Peyer's patch (tissue), 4 donors: ENCODE measurements around the gene ABCB8. TPM values are rescaled to one million over a fixed set of nuclear protein-coding genes. Genes with fewer than 3 reads are reported as not detected.

Experiments used
- DNase-seq, 3 donors: peaks; one replicate each; pipeline ENCODE4 v3.0.0-alpha.2; 2017 to 2019
- H3K27ac ChIP-seq, 4 donors: fragments of 200-600 bp; sonication (generic); one replicate each; pipeline ENCODE4 v1.5.1; 2016 to 2019
- H3K27me3 ChIP-seq, 2 donors: fragments of 200-600 bp; sonication (generic); one replicate each; pipeline ENCODE4 v1.5.1; 2019
- H3K36me3 ChIP-seq, 3 donors: fragments of 200-600 bp; sonication (generic); one replicate each; pipeline ENCODE4 v1.5.1; 2016 to 2019
- H3K4me1 ChIP-seq, 4 donors: fragments of 200-600 bp; sonication (generic); one replicate each; pipeline ENCODE4 v1.5.1; 2016 to 2019
- H3K4me3 ChIP-seq, 4 donors: fragments of 200-600 bp; sonication (generic); 1 replicate in 3 of 4; 2 replicates in 1 of 4; pipeline ENCODE4 v1.5.1; 2016 to 2019; ENCODE audit warnings: mild to moderate bottlenecking in 1 of 4
- H3K9me3 ChIP-seq, 4 donors: fragments of 200-600 bp; sonication (generic); one replicate each; pipeline ENCODE4 v1.5.1; 2016 to 2019; ENCODE audit warnings: mild to moderate bottlenecking in 1 of 4
- POLR2A ChIP-seq, 2 donors: fragments of 450-650 bp; IDR thresholded peaks; one replicate each; pipeline ENCODE4 v1.5.1; 2017; ENCODE audit warnings: antibody characterized with exemption in 2 of 2, mild to moderate bottlenecking in 2 of 2, moderate library complexity in 2 of 2
- total RNA-seq, 4 donors: library from RNA; depleted of rRNA; stranded (reverse); fragments of >200 nt; gene quantifications; one replicate each; pipeline ENCODE4 v1.1.0, GENCODE V29; 2016
- TF ChIP-seq, protein P1 (sequence below), 6 experiments: fragments of 450-650 bp in 4 of 6; fragments of 200-600 bp in 2 of 6; sonication (generic) in 1 of 6; IDR thresholded peaks; one replicate each; pipeline ENCODE4 v1.5.1; 2017 to 2019; ENCODE audit warnings: antibody characterized with exemption in 6 of 6, mild to moderate bottlenecking in 3 of 6, moderate library complexity in 1 of 6

ABCB8 gene
- total RNA-seq, 4 donors from 2014 or later = 23.1 to 79.7 (median 42.7) TPM

DNA sequence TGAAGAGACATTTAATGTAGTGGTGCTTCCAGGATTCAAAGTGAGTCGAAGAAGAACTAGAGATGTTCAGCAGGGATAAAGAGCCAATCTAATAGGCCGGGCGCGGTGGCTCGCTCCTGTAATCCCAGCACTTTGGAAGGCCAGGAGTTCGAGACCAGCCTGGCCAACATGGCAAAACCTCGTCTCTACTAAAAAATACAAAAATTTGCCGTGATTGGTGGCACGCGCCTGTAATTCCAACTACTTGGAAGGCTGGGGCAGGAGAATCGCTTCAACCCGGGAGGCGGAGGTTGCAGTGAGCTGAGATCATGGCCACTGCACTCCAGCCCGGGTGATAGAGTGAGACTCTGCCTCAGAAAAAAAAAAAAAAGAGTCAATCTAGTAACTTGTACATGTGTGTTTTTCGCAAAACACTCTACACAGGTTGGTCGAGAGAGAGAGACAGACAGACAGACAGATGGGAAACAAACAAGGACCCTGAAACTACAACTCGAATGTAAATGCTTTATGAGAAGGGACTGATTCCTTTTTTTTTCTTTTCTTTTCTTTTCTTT, 775 bp downstream of the ABCB8 start:
- DNase-seq = no peak
- Histone ChIP-seq H3K27me3 (no peaks in the 10 kb centered on the region), H3K4me3 (peak overlapping the region; percentile 62 to 94 (median 76)), H3K36me3 (peaks cover 0 to 3% (median 0%) of the 10 kb centered on the region in 3 donors), H3K4me1 (peaks cover 0 to 10% (median 3%) of the 10 kb centered on the region in 4 donors), H3K27ac (peak overlapping the region; percentile 76 to 92 (median 85)), H3K9me3 (no peaks in the 10 kb centered on the region)
- TF ChIP-seq POLR2A (IDR thresholded peaks at IDR 0.05) = no peak
- TF ChIP-seq, protein P1, sequence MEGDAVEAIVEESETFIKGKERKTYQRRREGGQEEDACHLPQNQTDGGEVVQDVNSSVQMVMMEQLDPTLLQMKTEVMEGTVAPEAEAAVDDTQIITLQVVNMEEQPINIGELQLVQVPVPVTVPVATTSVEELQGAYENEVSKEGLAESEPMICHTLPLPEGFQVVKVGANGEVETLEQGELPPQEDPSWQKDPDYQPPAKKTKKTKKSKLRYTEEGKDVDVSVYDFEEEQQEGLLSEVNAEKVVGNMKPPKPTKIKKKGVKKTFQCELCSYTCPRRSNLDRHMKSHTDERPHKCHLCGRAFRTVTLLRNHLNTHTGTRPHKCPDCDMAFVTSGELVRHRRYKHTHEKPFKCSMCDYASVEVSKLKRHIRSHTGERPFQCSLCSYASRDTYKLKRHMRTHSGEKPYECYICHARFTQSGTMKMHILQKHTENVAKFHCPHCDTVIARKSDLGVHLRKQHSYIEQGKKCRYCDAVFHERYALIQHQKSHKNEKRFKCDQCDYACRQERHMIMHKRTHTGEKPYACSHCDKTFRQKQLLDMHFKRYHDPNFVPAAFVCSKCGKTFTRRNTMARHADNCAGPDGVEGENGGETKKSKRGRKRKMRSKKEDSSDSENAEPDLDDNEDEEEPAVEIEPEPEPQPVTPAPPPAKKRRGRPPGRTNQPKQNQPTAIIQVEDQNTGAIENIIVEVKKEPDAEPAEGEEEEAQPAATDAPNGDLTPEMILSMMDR (IDR thresholded peaks at IDR 0.05) = no peak

DNA sequence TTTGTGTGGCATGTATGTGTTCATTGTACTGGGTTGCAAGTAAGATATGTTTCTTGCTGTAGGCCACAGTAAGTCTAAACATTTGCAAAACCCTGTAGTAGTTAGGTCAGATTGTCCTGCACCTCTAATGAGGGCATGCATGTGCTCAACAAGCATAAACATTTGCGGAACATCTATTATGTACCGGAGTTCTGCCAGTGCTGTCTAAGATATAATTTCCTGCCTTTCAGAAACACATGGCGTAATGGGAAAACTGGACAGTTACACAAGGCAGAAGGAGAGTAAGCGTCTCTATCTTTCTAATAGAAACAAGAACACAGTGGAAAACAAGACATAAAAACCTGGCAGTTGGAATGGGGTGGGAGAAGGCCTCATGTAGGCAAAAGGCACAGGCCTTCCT, 2.8 kb downstream of the ABCB8 start:
- Histone ChIP-seq H3K9me3 (no peaks in the 10 kb centered on the region), H3K4me1 (peaks cover 0 to 10% (median 3%) of the 10 kb centered on the region in 4 donors), H3K27me3 (no peaks in the 10 kb centered on the region), H3K4me3 (no peak overlapping the region), H3K27ac (peak overlapping the region in 1 of 4 donors; percentile 16), H3K36me3 (peaks cover 0 to 22% (median 0%) of the 10 kb centered on the region in 3 donors)
- no peak for TF ChIP-seq POLR2A (IDR thresholded peaks at IDR 0.05)
- TF ChIP-seq, protein P1 (IDR thresholded peaks at IDR 0.05) = no peak
- DNase-seq = no peak

DNA sequence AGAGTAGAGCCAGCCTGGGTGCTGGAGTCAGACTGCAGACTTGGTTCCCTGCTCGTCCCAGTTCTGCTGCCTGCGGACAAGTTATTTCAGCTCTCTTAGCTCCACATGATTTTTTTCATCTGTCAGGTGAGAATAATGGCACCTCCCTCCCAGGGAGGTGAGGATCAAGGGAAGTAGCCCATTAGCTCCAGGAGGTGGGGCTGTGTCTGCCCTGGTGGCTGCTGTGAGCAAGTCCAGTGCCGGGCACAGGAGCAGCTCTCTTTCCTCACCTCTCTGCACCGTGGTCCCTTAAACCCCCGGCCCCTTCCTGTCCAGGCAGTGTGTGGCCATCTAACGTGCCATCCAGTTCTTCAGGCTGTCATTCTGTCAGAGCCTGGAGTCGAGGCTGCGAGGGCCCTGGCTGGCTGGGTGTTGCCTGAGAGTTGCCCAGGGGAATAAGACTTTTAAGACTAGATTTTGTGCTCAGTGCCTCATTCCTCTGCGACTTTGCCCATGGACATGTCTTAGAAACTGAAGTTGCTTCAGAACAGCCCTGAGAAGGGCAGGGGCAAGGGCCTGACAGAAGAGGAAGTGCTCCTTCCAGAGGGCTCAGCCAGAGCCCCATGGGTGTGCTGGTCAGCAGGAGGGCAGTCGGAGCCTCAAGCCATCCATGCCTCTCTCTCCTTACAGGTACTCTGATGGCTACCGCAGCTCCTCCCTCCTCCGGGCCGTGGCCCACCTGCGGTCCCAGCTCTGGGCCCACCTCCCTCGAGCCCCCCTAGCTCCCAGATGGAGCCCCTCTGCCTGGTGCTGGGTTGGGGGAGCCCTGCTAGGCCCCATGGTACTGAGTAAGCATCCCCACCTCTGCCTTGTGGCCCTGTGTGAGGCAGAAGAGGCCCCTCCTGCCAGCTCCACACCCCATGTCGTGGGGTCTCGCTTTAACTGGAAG, 5.0 kb downstream of the ABCB8 start:
- no peak for DNase-seq
- no peak overlapping the region for H3K27ac ChIP-seq
- H3K27me3 ChIP-seq = no peaks in the 10 kb centered on the region
- no peaks in the 10 kb centered on the region for H3K9me3 ChIP-seq
- H3K36me3 ChIP-seq = peaks cover 0 to 35% (median 0%) of the 10 kb centered on the region in 3 donors
- no peak overlapping the region for H3K4me3 ChIP-seq
- H3K4me1 ChIP-seq = peaks cover 0 to 5% (median 3%) of the 10 kb centered on the region in 4 donors
- TF ChIP-seq POLR2A (IDR thresholded peaks at IDR 0.05) = no peak
- TF ChIP-seq, protein P1 (IDR thresholded peaks at IDR 0.05) = no peak

DNA sequence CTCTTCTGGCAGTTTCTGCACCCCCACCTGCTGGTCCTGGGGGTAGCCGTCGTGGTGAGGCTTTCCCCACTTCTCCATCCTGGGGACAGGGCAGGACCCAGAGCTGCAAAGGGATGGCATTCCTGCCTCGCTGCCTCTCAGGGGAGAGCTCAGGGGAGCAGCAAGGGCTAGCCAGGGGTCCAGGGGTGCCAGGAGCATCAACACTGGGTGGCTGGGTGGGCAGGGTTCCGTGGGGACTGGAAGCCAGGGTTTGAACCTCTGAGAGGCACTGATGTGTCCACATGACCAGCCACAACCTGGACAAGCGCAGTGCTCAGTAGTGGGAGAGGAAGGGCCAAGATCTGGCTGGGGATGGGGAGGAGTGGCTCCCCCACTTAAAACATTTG, 5.6 kb downstream of the ABCB8 start:
- no peak overlapping the region for H3K27ac ChIP-seq
- H3K9me3 ChIP-seq = no peaks in the 10 kb centered on the region
- peaks cover under 1 to 5% (median 3%) of the 10 kb centered on the region in 4 donors for H3K4me1 ChIP-seq
- peaks cover 0 to 35% (median 0%) of the 10 kb centered on the region in 3 donors for H3K36me3 ChIP-seq
- TF ChIP-seq, protein P1 (IDR thresholded peaks at IDR 0.05) = no peak
- TF ChIP-seq POLR2A (IDR thresholded peaks at IDR 0.05) = no peak
- no peaks in the 10 kb centered on the region for H3K27me3 ChIP-seq
- no peak overlapping the region for H3K4me3 ChIP-seq
- no peak for DNase-seq

DNA sequence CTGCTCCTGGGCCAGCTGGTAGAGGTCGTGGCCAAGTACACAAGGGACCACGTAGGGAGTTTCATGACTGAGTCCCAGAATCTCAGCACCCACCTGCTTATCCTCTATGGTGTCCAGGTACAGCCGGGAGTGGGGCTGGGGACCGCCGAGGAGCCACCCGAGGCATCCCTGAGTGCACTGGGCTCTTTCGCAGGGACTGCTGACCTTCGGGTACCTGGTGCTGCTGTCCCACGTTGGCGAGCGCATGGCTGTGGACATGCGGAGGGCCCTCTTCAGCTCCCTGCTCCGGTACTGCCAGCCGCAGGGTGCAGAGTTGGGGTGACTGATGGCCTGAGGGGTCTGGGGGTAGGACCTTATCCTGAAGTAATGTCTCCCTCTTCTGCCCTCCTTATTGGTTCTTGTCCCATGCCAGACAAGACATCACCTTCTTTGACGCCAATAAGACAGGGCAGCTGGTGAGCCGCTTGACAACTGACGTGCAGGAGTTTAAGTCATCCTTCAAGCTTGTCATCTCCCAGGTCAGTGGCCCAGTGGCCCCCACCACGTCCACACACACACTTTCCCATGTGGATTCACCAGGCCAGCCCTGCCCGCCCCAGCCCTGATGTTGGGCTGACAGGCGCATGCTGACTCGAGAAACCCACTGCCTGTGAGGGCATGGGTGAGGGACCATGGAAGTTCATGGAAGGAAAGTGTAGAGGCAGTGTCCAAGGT, 6.2 kb downstream of the ABCB8 start:
- peaks cover 0 to 8% (median 3%) of the 10 kb centered on the region in 4 donors for H3K4me1 ChIP-seq
- peaks cover 0 to 35% (median 0%) of the 10 kb centered on the region in 3 donors for H3K36me3 ChIP-seq
- H3K9me3 ChIP-seq = no peaks in the 10 kb centered on the region
- no peak for TF ChIP-seq POLR2A (IDR thresholded peaks at IDR 0.05)
- TF ChIP-seq, protein P1 (IDR thresholded peaks at IDR 0.05) = no peak
- no peaks in the 10 kb centered on the region for H3K27me3 ChIP-seq
- no peak for DNase-seq
- no peak overlapping the region for H3K4me3 ChIP-seq
- H3K27ac ChIP-seq = no peak overlapping the region
